ENCODE results near the gene LCK.

GRCh38 chr1:32276032-32276782 lies 25.1 kb downstream of the LCK start:
- TF ChIP-seq EZH2 (IDR thresholded peaks at IDR 0.05; ENCODE audit: insufficient read depth, poor library complexity, severe bottlenecking) (no peak), EZH2phosphoT487 (IDR thresholded peaks at IDR 0.05; ENCODE audit: insufficient read depth, low read depth) (no peak)
